ENCODE data around the gene CEP72.
"Not testable (repeated sequence)": the region's sequence is repeated elsewhere in the genome, so short reads cannot be mapped to it uniquely, and the experiment has no call there.

CEP72 gene

DNA sequence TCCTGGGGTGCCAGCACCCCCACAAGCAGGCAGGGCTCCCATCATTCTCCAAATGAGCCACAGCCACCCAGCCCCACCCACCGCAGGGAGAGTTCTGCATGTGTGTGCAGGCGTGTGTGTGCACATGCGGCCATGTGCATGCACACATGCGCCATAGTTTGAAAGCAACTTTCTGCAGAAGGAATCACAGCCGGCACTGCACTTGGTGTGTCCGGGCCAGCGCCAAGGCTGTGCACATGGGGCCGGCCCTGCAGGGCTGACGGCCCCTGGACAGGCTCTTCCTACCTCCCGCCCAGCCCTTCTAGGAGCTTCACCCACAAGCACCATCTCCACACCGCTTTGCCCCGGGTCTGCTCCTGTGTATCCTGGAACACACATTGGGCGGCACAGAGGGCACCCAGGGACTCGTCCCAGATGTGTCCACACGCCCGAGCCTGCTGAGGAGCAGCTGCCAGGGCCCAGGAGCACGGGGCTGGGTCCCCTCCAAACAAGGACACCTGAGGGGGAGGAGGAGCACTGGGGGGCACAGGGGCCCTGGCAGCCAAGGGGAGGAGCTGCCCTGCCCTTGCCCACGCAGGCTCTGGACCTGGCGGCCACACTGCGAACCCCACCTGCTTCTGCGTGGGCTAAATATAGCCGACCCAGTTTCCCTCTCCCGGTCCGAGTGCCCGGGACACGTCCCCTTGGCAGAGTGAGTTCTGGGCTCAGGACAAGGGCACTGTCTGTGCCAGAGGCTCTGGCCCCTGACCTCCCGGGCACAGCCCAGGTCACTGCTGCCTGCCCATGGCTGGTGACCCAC, 61.9 kb downstream of the CEP72 start:
- no peak for DNase-seq

DNA sequence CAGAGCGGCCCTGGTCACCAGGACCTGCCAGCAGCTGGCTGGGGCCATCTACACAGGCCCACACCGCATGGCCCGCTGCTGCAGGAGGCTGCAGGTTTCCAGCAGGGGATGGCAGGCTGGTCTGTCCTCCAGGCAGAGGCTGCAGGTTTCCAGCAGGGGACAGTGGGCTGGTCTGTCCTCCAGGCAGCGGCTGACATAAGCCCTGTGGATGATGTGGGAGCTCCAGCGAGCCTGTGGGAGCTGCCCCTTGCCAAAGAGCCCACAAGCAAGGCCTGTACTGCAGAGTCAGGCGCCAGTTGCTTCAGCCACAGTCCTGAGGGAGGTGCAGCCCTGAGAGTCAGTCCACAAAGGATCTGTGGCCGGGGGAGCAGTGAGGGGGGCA, 62.5 kb downstream of the CEP72 start:
- DNase-seq, result no peak

DNA sequence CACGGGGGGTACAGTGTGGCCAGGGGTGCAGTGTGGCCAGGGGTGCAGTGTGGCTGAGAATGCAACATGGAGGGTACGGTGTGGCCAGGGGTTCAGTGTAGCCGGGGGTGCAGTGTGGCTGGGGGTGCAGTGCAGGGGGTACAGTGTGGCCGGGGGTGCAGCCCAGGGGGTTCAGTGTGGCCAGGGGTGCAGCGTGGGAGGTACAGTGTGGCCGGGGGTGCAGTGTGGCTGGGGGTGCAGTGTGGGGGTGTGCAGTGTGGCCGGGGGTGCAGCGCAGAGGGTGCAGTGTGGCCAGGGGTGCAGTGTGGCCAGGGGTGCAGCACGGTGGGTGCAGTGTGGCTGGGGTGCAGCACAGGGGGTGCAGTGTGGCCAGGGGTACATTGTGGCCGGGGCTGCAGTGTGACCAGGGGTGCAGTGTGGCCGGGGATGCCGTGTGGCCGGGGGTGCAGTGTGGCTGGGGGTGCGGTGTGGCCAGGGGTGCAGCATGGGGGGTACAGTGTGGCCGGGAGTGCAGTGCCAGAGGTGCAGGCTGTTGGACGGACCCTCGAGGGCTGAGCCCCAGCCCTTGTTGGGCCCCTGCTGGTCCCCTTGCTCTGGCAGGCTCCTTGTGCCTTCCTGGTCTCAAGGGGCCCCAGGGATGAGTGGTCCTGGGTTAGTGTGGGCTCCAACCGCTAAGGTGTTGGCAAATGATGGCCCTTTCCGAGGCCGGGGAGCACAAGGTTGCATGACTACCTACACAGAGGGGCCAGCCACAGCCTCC, 63.2 kb downstream of the CEP72 start:
- DNase-seq, result no peak

DNA sequence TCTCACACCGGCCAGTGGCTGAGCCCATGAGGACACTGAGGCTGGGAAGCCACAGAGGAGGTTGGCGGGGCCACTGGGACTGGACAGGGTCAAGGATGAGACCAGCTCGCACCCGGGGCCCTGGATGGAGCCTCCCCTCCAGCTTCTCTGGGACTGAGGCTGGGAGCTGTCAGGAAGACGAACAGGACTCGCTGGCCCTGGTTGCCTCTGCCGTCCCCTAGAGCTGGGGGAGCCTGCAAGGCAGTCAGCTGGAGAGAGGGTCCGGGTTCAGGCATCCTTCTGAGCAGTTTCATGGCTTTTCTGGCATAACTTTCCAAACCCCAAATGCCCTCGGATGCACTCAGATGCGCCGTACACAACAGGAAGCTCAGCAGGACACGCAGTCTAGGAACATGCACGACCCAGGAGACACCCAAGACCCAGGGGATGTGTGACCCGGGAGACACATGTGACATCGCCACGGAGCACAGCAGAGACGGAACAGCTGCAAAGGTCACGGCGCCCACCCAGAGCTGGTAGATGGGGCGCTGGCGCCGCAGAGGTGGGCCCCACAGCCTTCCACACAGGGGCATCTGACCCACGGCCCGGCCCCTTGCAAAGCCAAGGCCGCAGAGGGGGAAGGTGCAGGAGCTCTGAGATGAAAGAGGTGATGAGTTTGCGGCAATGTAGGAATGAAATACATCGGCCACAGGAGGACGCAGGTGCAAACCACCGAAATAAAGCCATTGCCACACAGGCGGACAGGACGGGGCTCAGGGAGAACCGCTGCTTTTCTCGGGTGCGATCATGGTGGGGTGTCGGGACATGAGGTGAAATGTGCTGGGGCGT, 63.9 kb downstream of the CEP72 start:
- DNase-seq, result no peak

DNA sequence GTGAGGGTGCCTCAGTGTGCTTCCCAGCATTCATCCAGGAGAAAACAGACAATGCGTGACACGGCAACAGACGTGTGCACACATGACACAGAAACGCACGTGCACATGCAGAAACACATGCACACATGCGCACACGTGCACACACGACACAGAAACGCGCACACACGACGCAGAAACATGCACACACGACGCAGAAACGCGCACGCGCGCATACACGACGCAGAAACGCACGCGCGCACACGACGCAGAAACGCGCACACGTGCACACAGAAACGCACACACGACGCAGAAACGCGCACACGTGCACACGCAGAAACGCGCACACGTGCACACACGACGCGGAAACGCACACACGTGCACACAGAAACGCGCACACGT, 64.5 kb downstream of the CEP72 start:
- no peak for DNase-seq

DNA sequence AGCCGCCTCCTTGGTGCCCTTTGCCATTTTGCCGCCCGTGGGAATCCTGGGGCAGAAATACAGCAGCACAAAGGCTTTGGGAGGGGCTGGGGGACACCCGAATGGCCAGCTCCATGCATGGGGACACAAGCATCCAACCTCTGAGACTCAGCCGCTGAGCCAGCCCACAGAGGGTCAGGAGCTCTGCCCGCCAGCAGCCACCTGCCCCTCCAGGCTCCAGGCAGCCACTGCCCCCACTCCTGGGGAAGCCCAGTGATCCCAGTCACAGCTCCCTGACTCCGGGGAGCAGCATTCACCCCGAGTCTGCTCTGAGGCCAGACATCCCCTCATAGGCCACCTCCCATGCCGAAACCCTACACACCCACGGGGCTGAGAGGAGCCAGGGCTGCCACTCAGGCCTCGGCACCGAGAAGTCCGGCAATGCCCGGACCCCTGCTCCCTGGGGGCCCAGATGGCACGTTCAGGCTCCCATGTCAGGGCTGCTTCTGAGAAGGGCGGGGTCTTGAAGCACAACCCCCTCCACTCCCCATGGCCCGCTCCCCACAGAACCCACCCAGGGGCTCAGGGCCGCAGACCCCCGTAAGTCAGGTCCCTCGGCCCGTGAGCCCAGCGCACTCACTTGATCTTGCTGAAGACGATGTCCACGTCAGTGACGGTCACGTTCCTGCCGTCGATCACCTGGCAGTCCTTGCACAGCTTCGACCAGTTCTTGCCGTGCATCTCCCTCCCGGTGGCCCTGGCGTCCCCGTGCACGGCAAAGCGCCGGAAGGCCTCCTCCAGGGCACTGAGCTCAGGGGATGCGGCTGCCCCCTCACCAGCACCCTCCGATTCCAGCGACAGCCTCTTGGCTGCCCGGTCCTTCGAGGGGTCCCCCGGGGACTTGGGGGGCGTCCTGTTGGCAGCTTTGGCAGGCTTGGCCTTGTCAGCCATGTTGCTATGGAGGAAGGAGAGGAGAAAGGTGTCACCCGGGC, 65.3 kb downstream of the CEP72 start:
- DNase-seq, result no peak

DNA sequence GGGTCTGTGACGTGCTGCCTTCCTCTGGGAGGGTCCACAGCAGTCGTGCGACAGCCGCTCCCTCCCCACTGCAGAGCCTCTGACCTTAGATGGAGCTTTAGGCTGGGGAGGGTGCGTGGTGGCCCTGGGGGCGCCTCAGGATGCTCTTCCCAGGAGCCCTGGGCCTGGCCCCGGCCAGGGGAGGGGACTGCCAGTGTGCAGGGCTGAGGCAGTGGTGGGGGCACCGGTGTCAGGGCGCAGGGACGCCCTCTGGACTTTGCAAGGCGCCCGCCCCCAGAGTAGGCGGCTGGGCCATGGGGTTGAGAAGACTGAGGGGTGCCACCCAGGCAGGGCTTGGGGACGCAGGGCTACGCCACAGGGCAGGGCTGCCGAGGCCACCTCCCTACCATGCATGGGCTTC, 66.4 kb downstream of the CEP72 start:
- DNase-seq, result not testable (repeated sequence)

DNA sequence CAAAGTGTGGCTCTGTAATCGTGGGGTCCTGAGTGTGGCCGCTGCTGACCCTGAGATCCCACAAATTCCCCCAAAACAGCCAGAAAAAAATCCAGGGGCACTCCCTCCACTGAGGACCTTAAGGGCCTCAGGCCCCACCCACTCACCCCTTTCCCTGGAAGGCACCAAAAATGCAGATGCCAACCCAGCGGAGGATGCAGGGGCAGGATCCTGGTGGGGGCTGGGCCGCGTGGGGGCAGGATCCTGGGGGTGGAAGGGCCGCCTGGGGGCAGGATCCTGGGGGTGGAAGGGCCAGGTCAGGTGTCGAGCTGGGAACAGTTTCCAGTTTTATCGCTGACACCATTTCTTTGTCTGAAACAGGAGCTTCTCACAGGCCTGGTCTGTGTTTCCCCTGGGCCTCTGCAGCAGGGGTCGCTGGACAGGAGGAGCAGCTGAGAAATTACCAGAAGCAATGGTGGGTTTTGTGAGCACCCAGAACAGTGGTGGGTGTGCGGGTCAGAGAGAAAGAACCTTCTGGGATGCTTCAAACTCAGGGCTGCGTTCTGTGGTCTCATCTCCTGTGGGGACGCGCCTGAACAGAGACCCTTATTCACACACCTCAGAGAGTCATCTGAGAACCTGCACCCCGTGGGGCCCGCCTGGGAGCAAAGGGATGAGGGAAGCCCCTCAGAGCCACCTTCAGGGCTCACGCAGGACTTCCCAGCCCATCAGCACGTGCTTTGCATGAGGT, 67.2 kb downstream of the CEP72 start:
- DNase-seq, result not testable (repeated sequence)

DNA sequence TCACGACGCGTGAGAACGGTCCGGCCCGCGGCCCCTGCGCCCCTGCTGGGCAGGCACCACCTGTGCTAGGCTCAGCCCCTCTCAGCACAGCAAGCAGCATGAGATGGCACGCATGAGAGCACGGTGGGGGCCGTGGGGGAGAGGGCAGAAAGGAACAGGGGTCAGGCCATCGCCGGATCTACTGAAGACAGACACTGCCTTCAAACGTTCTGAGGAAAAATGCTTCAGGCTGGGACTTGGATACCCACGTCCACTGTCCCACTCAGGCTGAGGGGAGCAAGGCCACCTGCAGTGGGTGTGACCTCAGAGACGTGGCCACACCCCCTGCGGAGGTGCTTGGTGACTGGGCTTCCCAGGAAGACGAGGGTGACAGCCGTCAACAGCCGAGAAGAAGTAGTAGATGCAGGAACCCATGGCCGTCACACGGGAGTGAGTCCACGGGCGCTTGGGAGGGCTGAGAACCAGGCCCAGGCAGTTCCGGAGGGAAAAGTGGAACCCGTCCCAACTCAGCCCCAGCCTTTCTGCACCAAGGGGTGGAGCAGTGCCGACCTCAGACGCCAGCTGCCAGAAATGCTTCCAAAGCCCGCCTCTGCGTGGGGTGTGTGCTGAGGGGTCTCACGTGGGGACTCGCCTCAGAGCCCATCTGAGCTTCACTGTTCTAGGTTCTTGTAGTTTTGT, 68.1 kb downstream of the CEP72 start:
- DNase-seq, result not testable (repeated sequence)

DNA sequence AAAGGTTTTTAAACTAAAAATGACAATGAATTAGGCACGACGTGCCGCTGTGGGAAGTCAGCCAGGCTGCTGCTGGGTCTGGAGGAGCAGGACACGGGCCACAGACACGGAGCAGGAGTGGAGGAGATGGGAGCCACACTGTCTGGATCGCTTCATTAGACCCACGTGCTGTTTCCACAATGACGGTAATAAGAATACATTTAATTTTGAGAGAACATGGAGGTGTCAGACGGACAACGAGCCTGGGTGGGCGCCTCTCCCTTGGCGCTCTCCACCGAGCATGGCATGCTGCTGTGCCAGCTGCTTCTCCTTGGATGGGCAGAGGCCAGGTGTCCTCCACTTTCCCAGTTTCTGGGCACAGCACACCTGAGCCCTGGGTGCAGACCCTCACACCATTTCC, 68.7 kb downstream of the CEP72 start:
- not testable (repeated sequence) for DNase-seq

DNA sequence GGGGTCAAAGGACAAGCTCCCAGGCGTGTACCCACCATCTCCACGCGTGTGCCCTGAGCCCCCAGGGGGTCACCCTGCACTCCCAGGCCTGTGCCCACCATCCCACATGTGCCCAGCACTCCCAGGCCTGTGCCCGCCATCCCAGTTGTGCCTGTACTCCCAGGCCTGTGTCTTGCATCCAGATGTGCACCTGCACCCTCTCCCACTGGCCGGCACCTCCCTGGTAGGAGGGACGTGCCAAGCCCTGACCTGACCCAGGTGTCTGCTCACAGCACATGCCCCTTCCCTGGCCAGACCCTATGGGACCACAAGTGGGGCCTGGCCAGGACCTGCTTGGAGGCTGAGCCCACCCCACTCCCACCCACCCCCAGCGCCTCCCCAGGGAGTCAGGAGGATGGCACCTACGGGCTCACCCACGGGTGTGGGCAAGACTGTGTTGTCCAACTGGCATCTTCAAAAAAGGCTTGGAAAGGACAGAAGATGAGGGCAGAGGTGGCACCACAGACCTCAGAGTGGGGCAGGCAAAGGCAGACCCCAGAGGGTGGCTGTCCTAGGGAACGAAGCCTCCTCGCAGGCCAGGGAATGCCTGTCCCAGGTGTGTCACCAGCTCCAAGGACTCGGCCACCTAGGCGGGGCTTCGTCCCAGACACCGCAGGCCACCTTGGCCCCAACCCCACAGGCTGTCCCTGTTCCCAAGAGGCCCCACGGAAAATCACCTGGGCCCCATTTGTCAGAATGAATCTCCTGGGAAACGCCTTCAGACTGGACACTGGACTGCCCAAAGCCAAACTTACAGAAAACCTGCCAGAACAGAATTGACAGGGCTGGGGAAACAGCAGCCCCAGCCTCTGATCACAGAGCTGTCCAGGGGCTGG, 69.4 kb downstream of the CEP72 start:
- not testable (repeated sequence) for DNase-seq

DNA sequence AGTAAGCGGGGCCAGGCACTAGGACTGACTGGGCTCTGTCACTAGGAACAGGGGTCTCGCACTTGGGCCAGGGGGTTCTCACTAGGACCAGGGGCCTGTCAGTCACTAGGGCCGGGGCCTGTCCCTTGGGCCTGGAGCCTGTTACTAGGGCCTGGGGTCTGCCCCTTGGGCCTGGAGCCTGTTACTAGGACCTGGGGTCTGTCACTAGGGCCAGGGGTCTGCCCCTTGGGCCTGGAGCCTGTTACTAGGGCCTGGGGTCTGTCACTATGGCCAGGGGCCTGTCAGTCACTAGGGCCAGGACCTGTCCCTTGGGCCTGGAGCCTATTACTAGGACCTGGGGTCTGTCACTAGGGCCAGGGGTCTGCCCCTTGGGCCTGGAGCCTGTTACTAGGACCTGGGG, 70.1 kb downstream of the CEP72 start:
- not testable (repeated sequence) for DNase-seq

DNA sequence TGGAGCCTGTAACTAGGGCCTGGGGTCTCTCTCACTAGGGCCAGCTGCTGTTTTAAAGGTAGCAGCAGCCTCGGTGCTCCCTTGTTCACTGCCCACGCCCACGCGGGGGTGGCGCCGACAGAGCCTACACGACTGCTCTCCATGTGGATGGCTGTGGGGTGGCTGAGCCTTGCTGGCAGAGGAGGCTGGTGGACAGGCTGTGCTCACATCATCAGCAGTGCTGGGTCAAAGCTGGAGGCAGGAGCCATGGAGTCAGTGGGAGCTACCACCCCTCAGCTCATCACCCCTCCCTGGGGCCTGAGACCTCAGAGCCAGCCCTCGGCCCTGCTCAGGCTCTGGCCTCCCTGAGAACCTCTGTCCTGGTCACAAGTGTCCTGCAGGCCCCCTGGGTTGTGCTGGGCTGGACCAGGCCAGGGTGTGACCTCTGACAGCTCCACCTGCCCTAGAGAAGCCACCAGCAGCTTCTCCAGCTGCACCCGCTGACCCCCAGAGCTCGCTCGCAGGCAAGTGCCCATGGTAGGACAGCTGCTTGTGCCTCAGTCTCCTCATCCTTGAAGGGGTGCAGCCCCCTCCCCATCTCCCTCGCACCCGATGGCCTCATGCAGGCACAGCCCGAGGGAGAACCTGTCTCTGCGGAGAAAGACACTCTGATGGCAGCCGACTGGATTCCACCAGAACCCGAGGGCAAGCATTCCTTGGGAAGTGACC, 70.7 kb downstream of the CEP72 start:
- DNase-seq, result not testable (repeated sequence)

DNA sequence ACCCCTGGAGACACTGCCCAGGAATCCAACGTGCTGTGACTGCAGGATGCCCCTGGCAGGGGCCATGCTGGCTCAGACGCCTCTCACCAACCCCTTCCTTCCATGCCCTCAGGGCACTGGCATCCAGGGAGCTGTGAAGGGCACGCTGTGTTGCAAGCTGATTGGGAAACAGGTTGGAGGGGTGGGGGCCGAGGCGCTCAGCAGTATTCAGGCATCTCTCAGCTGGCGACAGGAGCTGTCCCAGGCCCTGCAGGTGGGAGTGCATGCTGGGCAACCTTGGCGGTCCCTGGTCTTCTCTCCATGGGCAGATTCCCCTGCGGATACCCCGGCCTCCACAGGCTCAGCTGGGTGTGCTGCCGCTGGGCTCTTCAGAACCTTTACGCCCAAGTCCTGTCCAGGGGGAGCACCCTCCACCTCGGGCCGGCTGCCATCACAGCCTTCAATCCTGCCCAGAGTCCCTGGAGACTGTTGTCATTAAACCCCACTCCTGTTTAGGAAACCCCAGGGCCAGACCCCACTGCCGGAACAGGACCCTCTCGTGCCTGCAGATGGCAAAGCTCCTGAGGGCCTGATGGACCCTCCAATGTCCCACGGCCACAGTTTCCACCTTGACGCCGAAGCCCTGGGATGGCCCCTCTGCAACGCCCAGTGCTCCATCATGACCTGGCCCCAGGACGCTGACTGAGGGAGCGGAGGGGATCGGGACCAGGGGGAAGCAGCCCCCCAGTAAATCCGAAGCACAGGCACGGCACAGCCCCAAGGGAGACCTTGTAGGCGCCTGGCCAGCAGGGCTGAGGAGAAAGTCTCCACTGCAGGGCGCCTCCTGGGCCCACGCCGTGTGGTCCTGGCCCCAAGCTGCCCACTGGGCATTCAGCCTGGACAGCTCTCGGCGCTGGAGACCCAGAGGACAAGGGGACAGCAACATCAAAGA, 71.7 kb downstream of the CEP72 start:
- DNase-seq, result no peak

DNA sequence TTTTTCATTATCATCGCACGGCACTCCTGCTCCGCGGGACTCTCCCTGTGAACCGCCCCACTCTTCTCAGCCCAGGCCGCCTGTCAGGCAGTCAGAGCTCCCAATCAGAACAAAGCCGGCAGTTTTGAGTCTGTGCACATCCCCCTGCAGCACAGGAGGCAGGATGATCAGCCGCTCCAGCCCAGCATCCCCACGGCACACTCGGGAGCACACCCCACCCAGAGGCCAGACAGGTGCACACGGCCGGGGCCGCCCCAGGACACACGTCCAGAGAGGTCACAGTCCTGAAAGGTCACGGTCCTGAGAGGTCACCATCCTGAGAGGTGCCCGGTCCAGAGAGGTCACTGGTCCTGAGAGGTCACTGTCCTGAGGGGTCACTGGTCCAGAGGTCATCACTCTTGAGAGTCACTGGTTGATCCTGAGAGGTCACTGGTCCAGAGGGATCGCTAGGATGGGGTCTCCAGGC, 72.6 kb downstream of the CEP72 start:
- DNase-seq, result no peak

DNA sequence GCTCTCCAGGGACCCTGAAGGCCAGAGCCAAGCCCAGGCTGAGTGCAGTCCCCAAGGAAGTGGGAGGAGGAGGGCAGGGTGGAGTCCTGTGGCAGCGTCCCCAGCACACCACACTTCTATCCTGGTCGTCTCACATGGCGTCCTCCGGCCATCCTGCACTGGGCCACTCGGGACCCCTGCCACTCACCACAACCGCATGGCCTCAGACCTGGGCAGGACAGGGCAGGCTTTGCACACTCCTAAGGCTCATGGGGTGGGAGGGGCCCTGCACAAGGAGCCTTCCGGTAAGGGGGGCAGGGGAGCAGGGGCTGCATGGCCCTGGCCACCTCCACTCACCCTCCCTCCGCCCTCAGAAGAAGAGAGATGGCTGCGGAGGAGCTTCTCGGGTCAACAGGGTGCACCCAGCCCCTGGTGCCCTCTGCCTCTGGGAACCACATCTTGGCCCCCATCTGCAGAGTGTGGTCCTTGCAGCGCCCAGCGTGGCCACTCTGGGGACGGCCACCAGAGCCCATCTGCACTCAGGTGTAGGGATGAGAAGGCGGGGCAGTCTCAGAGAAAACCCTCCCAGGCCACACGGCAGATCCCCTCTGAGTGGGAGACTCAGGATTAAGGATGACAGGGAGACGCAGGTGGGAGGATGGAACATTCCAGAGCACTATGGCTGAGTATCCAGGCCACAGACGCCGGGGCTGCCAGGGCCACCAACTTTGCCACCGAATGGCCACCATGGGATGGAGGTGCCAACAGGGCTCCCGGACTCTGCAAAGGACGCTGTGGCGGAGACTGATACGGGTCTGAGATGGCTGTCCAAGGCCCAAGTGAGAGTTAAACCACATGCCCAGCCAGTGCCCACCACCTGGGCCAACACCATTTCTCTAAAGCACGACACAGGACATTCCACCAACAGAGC, 73.4 kb downstream of the CEP72 start:
- no peak for DNase-seq

DNA sequence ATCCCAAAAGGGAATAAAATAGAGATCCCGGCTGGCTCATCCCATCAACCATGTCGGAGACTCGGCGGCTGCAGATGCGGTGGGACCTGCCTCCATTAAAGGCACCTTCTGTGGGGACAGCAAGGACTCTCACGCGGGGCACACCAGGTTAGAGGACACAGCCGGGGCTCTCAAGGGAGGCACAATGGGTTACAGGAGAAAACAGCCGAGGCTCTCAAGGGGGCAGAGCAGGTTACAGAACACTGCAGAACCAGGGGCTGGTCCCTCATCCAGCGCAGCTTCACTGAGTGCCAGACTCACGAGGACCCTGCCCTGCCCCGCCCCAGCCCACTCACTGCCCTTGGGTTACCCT, 74.0 kb downstream of the CEP72 start:
- not testable (repeated sequence) for DNase-seq
